Stimulated activated CD4-positive, alpha-beta T cell treated with anti-CD3 and anti-CD28 coated beads, Interleukin-1b, Interleukin-23, amount 100 ng/mL, for 48 hours (primary cell): Measurements from ENCODE around the gene CD180.

Experiments used
- DNase-seq: peaks from one replicate; pipeline ENCODE4 v3.0.0-alpha.2; 2020

The CD180 gene

DNA sequence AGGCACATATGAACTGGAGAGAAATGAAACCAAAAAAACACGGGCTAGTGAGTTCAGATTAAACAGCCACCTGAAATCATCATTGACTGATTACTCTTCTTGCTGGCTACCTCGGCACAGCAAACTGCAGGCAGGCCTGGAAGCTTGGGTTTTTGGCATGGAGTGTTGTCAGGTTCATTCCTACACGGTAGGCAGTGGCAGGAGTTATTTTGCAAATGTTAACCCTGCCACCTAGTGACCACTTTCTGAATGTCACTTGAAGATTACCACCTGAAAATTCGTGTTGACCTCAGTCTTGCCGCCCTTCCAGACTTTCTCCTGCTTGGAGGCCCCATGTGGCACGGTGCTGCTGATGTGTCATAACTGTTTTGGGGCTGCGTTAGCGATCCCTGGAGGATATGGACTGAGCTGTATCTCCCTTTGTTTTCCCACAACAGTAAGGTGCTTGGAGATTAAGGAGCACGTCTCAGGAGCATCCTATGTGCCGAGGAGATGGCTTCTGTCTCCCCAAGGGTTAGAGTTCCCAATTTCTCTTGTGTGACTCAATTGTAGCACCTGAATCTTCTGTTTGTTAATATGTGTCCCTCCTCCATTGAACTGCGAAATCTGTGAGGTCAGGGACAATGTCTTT, 12.7 kb upstream of the CD180 start:
- peak; percentile 60 for DNase-seq

- DNase-seq = no peak
Observed at GRCh38 chr5:67208403-67208802, 11.8 kb upstream of the CD180 start.

DNA sequence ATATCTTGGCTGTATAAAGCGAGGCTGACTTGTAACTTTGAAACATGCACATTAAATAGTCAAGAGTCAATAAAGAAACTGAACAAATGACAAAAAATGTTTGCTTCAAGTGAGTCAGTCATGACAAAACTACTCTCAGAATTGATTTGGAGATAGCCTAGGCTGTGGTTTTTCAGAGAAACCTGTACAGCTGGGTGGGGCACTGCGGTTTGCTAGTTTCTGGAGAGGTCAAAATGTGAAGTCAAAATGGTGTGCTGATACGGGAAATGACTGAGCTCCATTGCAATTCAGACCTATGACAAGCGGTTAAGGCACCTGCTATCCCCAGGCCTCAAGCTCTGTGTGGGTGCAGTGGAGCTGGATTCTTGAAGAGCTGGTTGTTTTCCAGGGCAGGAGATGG, 10.3 kb upstream of the CD180 start:
- DNase-seq = peak; percentile 93

GRCh38 chr5:67206461-67206860, 9.9 kb upstream of the CD180 start:
- DNase-seq = no peak

DNA sequence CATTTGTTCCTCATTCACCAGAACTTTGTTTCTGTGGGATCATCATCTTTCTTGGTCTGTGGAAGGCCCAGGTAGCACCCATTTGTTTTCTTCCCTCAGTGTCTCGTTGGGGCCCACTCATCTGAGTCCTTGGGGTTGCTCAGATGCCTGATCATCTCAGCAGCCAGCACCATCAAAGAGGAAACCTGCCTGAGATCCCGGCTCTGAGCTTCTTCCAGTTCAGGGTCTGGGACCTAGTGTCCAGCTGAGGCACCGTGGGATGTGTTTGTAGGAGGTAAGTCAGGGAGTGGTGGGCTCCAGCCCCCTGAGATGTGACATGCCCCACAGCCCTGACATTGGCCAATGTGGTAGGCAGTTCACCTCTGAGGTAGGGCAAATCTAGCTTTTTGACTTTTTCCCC, 9.4 kb upstream of the CD180 start:
- peak; percentile 31 for DNase-seq

- no peak for DNase-seq
Observed at GRCh38 chr5:67204821-67205220, 8.2 kb upstream of the CD180 start.

GRCh38 chr5:67203701-67204074, 7.1 kb upstream of the CD180 start:
- DNase-seq = no peak

GRCh38 chr5:67202828-67203227, 6.2 kb upstream of the CD180 start:
- no peak for DNase-seq

GRCh38 chr5:67201897-67202549, 5.4 kb upstream of the CD180 start:
- no peak for DNase-seq

DNA sequence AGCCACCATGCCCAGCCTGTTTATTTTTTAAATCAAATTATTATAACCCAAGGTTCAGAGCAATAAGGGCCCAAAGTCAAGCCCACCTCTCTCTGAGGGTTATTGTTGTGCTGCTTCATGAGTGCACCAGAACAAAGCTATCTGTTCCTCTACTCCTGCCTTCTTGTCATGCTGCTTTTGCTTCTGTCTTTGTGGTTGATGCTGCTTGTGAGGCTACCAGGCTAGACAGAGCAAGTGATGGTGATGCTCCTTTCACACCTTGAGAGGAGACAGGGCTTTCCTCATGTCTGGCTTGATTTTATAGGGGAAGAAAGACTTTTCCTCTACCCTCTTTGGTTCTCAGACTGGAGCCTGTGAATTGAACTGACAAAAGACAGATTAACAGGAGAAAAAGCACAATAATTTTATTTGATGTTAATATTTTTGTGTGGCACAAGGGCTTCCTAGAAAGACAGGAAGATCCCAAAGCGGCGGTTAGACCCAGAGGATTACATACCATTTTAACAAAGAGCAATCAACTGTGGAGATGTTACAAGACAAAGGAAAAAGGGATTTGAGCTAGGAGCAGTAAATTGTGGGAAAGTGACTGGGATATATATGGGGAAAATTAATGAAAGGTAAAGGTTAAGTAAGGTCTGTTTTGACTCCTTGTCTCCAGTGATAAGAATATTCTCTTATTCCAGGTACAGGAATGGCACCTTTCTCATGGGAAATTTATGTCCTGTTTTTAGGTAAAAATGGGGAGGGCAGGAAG, 4.4 kb upstream of the CD180 start:
- DNase-seq = no peak

DNA sequence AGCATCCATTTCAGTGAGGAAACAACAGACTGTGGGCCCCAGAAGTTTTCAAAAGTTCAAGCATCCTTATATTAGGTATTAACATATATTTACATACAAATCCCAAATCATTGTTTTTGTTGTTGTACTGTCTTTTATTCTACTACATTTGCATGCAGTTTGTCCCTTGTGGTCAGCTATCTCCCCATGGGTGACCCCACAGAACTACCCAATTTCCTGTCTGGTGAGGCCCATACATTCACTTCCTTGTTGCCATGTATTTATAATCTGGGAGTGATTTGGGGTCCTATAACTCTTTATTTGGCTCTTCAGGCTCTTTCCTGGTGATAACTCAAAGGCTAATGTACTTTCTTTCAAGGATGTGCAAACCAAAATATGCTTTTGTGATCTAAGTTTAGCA, 3.3 kb upstream of the CD180 start:
- no peak for DNase-seq

- no peak for DNase-seq
Observed at GRCh38 chr5:67198917-67199316, 2.3 kb upstream of the CD180 start.

DNA sequence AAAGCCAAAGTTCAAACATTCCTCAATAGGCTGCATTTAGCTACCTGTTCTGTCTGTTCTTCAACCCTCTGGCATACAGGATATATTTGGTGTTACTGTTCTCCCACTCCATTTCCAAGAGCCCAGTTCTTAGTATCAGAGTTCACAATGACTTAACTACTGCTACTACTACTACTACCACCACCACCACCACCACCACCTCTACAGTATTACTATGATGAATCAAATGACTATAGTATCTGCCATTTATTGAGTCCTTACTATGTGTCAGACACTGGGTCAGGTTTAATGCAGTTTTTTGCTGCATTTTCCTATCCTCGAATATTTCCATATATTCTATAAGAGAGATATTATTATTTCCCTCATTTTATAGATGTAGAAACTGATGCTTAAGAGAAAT, 937 bp upstream of the CD180 start:
- DNase-seq = no peak

GRCh38 chr5:67195406-67196275, 958 bp downstream of the CD180 start:
- DNase-seq = no peak

DNA sequence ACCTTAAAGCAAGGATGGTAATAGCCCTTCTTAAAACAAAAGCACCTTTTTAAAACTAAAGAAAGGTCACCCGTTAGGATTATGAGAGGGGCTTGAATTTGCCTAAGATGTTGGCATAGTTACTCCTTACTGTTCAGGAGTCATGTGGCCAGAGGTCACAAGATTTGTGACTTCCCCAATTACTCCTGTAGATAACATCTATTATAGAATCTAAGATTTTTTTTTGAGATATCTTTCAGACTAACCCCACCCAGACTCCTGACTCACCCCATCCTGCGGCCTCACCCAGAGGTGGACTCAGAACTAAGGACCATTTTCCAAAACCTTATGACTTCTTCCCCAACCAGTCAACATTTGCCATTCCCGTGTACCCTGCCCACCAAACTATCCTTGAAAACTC, 2.4 kb downstream of the CD180 start:
- no peak for DNase-seq

GRCh38 chr5:67193439-67193807, 3.2 kb downstream of the CD180 start:
- no peak for DNase-seq

DNA sequence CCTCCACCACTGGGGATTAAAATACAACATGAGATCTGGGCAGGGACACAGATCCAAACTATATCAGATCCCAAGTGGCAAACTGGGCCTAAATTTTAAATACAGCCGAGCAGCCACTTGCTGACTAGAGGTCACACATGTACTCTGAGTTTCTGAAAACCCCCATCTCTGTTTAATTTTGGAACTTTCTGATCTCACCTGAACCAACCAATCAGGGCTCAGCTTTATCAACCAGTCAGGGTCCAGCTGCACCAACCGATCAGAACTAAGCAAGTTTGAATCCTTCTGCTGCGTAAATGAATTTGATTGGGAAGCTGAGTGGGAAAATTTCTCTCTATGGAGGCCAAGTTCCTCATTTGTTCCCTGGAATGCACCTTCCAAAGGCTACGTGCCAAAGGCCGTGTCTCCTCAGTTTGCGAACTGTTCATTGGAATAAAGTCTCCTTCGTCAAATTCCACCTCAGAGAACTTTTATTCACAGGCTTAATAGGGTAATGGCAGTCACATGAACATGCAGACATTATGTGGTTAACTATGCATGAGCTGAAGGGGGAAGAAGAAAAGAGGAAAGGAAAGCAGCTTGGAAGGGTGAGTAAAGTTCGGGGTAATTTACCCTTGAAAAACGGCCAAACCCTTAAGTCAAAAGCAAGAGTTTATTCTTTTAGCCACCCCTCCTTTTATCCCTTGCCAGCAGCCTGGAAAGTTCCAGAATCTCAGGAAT, 3.7 kb downstream of the CD180 start:
- DNase-seq = no peak

DNA sequence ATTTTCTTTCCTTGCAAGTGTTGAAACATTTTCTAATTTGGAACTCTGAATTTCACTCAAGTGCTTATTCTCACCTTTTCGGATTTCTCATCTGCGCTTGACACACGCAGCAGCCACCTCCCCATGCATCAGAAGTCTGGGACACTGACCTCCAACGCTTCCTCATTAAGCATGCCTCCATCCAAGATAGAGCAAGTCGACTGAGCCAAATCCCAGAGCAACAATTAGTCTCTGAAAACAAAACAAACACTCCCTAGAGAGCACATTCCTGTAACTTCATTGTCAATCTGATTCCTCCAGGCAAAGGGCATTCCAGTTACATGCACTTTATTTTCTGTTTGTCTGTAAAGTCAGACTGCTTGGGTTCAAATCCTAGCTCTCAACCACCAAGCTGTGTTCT, 5.7 kb downstream of the CD180 start:
- DNase-seq = no peak

DNA sequence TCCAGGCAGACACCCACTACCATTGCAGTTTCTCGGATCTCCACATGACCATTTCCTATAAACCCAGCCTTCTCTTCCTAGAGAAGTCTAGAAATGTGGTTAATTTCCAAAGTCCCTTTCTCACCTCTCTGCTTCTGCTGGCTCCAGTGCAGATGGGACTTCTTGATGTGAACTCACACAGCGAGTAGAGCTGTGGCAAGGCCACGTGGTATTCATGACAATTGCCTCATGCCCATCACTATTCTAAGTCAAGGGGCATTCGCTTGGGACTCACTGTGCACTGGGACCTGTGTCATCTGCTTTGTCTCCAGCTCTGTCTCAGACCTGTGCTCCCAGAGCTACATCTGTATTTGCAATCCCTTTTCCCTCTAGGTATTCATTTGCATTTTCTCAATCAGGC, 6.2 kb downstream of the CD180 start:
- no peak for DNase-seq

DNA sequence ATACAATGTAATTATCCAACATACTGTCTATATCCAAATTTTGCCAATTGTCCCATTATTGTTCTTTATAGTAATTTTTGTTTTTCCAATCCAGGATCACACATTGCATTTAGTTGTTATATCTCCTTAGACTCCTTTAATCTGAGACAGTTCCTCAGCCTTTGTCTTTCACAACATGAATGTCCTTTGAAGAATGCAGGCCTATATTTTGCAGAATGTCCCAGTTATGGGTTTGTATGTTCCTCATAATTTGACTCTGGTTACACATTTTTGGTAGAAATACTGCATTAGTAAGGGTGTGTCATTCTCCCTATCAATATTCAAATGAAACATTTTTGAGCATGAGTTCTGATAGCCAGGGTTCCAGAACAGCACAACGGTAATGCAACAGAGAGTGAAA, 6.7 kb downstream of the CD180 start:
- no peak for DNase-seq

- DNase-seq = no peak
Observed at GRCh38 chr5:67189079-67189354, 7.6 kb downstream of the CD180 start.

GRCh38 chr5:67188274-67189078, 8.1 kb downstream of the CD180 start:
- no peak for DNase-seq
